ENCODE data around the gene CACNG4.

CACNG4 gene

GRCh38 chr17:66944351-66945146, 20.0 kb upstream of the CACNG4 start:
- H3K4me1 ChIP-seq (ENCODE audit: control insufficient read depth, insufficient read depth, low read length, unreplicated experiment), result no peaks in the 10 kb centered on the region
- no peak overlapping the region for H3K27ac ChIP-seq (ENCODE audit: low read depth, low read length)
- peaks cover 88% of the 10 kb centered on the region for H3K27me3 ChIP-seq (ENCODE audit: insufficient read depth, low read length)
- H3K36me3 ChIP-seq (ENCODE audit: insufficient read depth, low read length), result no peaks in the 10 kb centered on the region
- H3K79me2 ChIP-seq (ENCODE audit: control insufficient read depth, insufficient read depth, low read length, unreplicated experiment), result no peaks in the 10 kb centered on the region
- no peak overlapping the region for H3K4me3 ChIP-seq (ENCODE audit: low read depth, low read length)
- H2AFZ ChIP-seq (ENCODE audit: low read length, unreplicated experiment), result no peak overlapping the region

GRCh38 chr17:66945147-66945835, 19.2 kb upstream of the CACNG4 start:
- no peak overlapping the region for H2AFZ ChIP-seq (ENCODE audit: low read length, unreplicated experiment)
- peaks cover 80% of the 10 kb centered on the region for H3K27me3 ChIP-seq (ENCODE audit: insufficient read depth, low read length)
- H3K4me3 ChIP-seq (ENCODE audit: low read depth, low read length), result no peak overlapping the region
- no peaks in the 10 kb centered on the region for H3K79me2 ChIP-seq (ENCODE audit: control insufficient read depth, insufficient read depth, low read length, unreplicated experiment)
- no peak overlapping the region for H3K27ac ChIP-seq (ENCODE audit: low read depth, low read length)
- H3K36me3 ChIP-seq (ENCODE audit: insufficient read depth, low read length), result no peaks in the 10 kb centered on the region
- H3K4me1 ChIP-seq (ENCODE audit: control insufficient read depth, insufficient read depth, low read length, unreplicated experiment), result no peaks in the 10 kb centered on the region

- Histone ChIP-seq H3K79me2 (ENCODE audit: control insufficient read depth, insufficient read depth, low read length, unreplicated experiment) (no peaks in the 10 kb centered on the region), H2AFZ (ENCODE audit: low read length, unreplicated experiment) (no peak overlapping the region), H3K4me1 (ENCODE audit: control insufficient read depth, insufficient read depth, low read length, unreplicated experiment) (peaks cover 1% of the 10 kb centered on the region), H3K27me3 (ENCODE audit: insufficient read depth, low read length) (peaks cover 71% of the 10 kb centered on the region), H3K4me3 (ENCODE audit: low read depth, low read length) (no peak overlapping the region), H3K36me3 (ENCODE audit: insufficient read depth, low read length) (no peaks in the 10 kb centered on the region), H3K27ac (ENCODE audit: low read depth, low read length) (no peak overlapping the region)
Measured at GRCh38 chr17:66946251-66946650, 18.3 kb upstream of the CACNG4 start.

GRCh38 chr17:66947311-66947710, 17.2 kb upstream of the CACNG4 start:
- Histone ChIP-seq H3K4me1 (ENCODE audit: control insufficient read depth, insufficient read depth, low read length, unreplicated experiment) (peaks cover 12% of the 10 kb centered on the region), H3K27me3 (ENCODE audit: insufficient read depth, low read length) (peaks cover 61% of the 10 kb centered on the region), H3K4me3 (ENCODE audit: low read depth, low read length) (no peak overlapping the region), H3K27ac (ENCODE audit: low read depth, low read length) (no peak overlapping the region), H3K36me3 (ENCODE audit: insufficient read depth, low read length) (no peaks in the 10 kb centered on the region), H3K79me2 (ENCODE audit: control insufficient read depth, insufficient read depth, low read length, unreplicated experiment) (no peaks in the 10 kb centered on the region), H2AFZ (ENCODE audit: low read length, unreplicated experiment) (no peak overlapping the region)

- H2AFZ ChIP-seq (ENCODE audit: low read length, unreplicated experiment), result no peak overlapping the region
- H3K79me2 ChIP-seq (ENCODE audit: control insufficient read depth, insufficient read depth, low read length, unreplicated experiment), result no peaks in the 10 kb centered on the region
- peaks cover 20% of the 10 kb centered on the region for H3K4me1 ChIP-seq (ENCODE audit: control insufficient read depth, insufficient read depth, low read length, unreplicated experiment)
- no peak overlapping the region for H3K4me3 ChIP-seq (ENCODE audit: low read depth, low read length)
- H3K27me3 ChIP-seq (ENCODE audit: insufficient read depth, low read length), result peaks cover 55% of the 10 kb centered on the region
- H3K27ac ChIP-seq (ENCODE audit: low read depth, low read length), result no peak overlapping the region
- no peaks in the 10 kb centered on the region for H3K36me3 ChIP-seq (ENCODE audit: insufficient read depth, low read length)
Measured at GRCh38 chr17:66948061-66948750, 16.3 kb upstream of the CACNG4 start.

- Histone ChIP-seq H3K79me2 (ENCODE audit: control insufficient read depth, insufficient read depth, low read length, unreplicated experiment) (no peaks in the 10 kb centered on the region), H2AFZ (ENCODE audit: low read length, unreplicated experiment) (no peak overlapping the region), H3K4me3 (ENCODE audit: low read depth, low read length) (no peak overlapping the region), H3K27ac (ENCODE audit: low read depth, low read length) (no peak overlapping the region), H3K4me1 (ENCODE audit: control insufficient read depth, insufficient read depth, low read length, unreplicated experiment) (peaks cover 20% of the 10 kb centered on the region), H3K36me3 (ENCODE audit: insufficient read depth, low read length) (no peaks in the 10 kb centered on the region), H3K27me3 (ENCODE audit: insufficient read depth, low read length) (peaks cover 42% of the 10 kb centered on the region)
Measured at GRCh38 chr17:66949501-66949900, 15.0 kb upstream of the CACNG4 start.

- H3K4me1 ChIP-seq (ENCODE audit: control insufficient read depth, insufficient read depth, low read length, unreplicated experiment), result peaks cover 20% of the 10 kb centered on the region
- no peak overlapping the region for H3K4me3 ChIP-seq (ENCODE audit: low read depth, low read length)
- peaks cover 34% of the 10 kb centered on the region for H3K27me3 ChIP-seq (ENCODE audit: insufficient read depth, low read length)
- H2AFZ ChIP-seq (ENCODE audit: low read length, unreplicated experiment), result no peak overlapping the region
- H3K79me2 ChIP-seq (ENCODE audit: control insufficient read depth, insufficient read depth, low read length, unreplicated experiment), result no peaks in the 10 kb centered on the region
- no peaks in the 10 kb centered on the region for H3K36me3 ChIP-seq (ENCODE audit: insufficient read depth, low read length)
- H3K27ac ChIP-seq (ENCODE audit: low read depth, low read length), result no peak overlapping the region
Measured at GRCh38 chr17:66950325-66950724, 14.2 kb upstream of the CACNG4 start.

GRCh38 chr17:66950886-66951604, 13.5 kb upstream of the CACNG4 start:
- H3K4me1 ChIP-seq (ENCODE audit: control insufficient read depth, insufficient read depth, low read length, unreplicated experiment), result peaks cover 20% of the 10 kb centered on the region
- no peak overlapping the region for H3K4me3 ChIP-seq (ENCODE audit: low read depth, low read length)
- no peak overlapping the region for H3K27ac ChIP-seq (ENCODE audit: low read depth, low read length)
- H3K27me3 ChIP-seq (ENCODE audit: insufficient read depth, low read length), result peaks cover 27% of the 10 kb centered on the region
- H3K79me2 ChIP-seq (ENCODE audit: control insufficient read depth, insufficient read depth, low read length, unreplicated experiment), result no peaks in the 10 kb centered on the region
- no peaks in the 10 kb centered on the region for H3K36me3 ChIP-seq (ENCODE audit: insufficient read depth, low read length)
- H2AFZ ChIP-seq (ENCODE audit: low read length, unreplicated experiment), result no peak overlapping the region

- Histone ChIP-seq H3K79me2 (ENCODE audit: control insufficient read depth, insufficient read depth, low read length, unreplicated experiment) (no peaks in the 10 kb centered on the region), H3K27me3 (ENCODE audit: insufficient read depth, low read length) (peaks cover 21% of the 10 kb centered on the region), H3K36me3 (ENCODE audit: insufficient read depth, low read length) (no peaks in the 10 kb centered on the region), H3K27ac (ENCODE audit: low read depth, low read length) (peak overlapping the region; percentile 46), H3K4me1 (ENCODE audit: control insufficient read depth, insufficient read depth, low read length, unreplicated experiment) (peaks cover 20% of the 10 kb centered on the region), H3K4me3 (ENCODE audit: low read depth, low read length) (no peak overlapping the region), H2AFZ (ENCODE audit: low read length, unreplicated experiment) (no peak overlapping the region)
Measured at GRCh38 chr17:66951605-66951953, 12.9 kb upstream of the CACNG4 start.

GRCh38 chr17:66952031-66952524, 12.4 kb upstream of the CACNG4 start:
- Histone ChIP-seq H3K36me3 (ENCODE audit: insufficient read depth, low read length) (no peaks in the 10 kb centered on the region), H3K79me2 (ENCODE audit: control insufficient read depth, insufficient read depth, low read length, unreplicated experiment) (no peaks in the 10 kb centered on the region), H3K4me3 (ENCODE audit: low read depth, low read length) (no peak overlapping the region), H3K27me3 (ENCODE audit: insufficient read depth, low read length) (peaks cover 16% of the 10 kb centered on the region), H3K4me1 (ENCODE audit: control insufficient read depth, insufficient read depth, low read length, unreplicated experiment) (peaks cover 20% of the 10 kb centered on the region), H3K27ac (ENCODE audit: low read depth, low read length) (peak overlapping the region; percentile 46), H2AFZ (ENCODE audit: low read length, unreplicated experiment) (no peak overlapping the region)
